ENCODE data around the gene TPCN1.

The TPCN1 gene

DNA sequence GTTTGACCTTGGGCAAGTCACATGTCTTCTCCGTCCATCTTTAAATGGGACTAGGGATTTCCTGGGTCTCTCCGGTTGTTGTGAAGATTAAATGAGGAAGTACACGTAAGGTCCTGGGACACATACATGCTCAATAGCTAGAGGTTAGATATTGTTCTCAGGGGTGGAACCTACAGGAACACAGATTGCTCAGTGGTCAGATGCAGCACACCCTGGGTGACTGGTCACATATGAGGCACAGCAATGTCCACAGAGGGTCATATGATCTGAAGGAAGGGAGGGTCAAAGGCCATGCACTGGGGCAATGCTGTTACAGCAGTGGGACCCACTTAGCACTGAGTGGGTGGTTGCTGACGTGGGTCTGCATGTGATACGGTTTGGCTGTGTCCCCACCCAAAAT lies 125.1 kb downstream of the TPCN1 start:
- TF ChIP-seq EZH2 (IDR thresholded peaks at IDR 0.05), result no peak
- TF ChIP-seq POLR2AphosphoS5 (IDR thresholded peaks at IDR 0.05; ENCODE audit: borderline replicate concordance, low read depth, low read length), result no peak
- no peak for TF ChIP-seq FOXP2 (optimal IDR thresholded peaks at IDR 0.05; ENCODE audit: control extremely low read depth, extremely low read length, insufficient read depth)
- DNase-seq (ENCODE audit: low read depth, low spot score), result no peak
- H3K27ac ChIP-seq, result no peak overlapping the region
- no peak overlapping the region for H3K4me3 ChIP-seq
- no peaks in the 10 kb centered on the region for H3K9me3 ChIP-seq (ENCODE audit: low read depth, low read length)
- no peaks in the 10 kb centered on the region for H3K36me3 ChIP-seq (ENCODE audit: insufficient read depth, low read length)
- H3K9ac ChIP-seq (ENCODE audit: insufficient read length), result no peak overlapping the region

- no peaks in the 10 kb centered on the region for H3K36me3 ChIP-seq (ENCODE audit: insufficient read depth, low read length)
- H3K9ac ChIP-seq (ENCODE audit: insufficient read length), result no peak overlapping the region
- DNase-seq (ENCODE audit: low read depth, low spot score), result no peak
- TF ChIP-seq POLR2AphosphoS5 (IDR thresholded peaks at IDR 0.05; ENCODE audit: borderline replicate concordance, low read depth, low read length) (no peak), FOXP2 (optimal IDR thresholded peaks at IDR 0.05; ENCODE audit: control extremely low read depth, extremely low read length, insufficient read depth) (no peak), EZH2 (IDR thresholded peaks at IDR 0.05) (no peak)
- no peak overlapping the region for H3K27ac ChIP-seq
- H3K9me3 ChIP-seq (ENCODE audit: low read depth, low read length), result no peaks in the 10 kb centered on the region
- no peak overlapping the region for H3K4me3 ChIP-seq
Observed at GRCh38 chr12:113347107-113347506, 125.8 kb downstream of the TPCN1 start.

- no peaks in the 10 kb centered on the region for H3K9me3 ChIP-seq (ENCODE audit: low read depth, low read length)
- no peak overlapping the region for H3K4me3 ChIP-seq
- H3K9ac ChIP-seq (ENCODE audit: insufficient read length), result no peak overlapping the region
- no peaks in the 10 kb centered on the region for H3K36me3 ChIP-seq (ENCODE audit: insufficient read depth, low read length)
- H3K27ac ChIP-seq, result no peak overlapping the region
- no peak for TF ChIP-seq FOXP2 (optimal IDR thresholded peaks at IDR 0.05; ENCODE audit: control extremely low read depth, extremely low read length, insufficient read depth)
- no peak for TF ChIP-seq EZH2 (IDR thresholded peaks at IDR 0.05)
- no peak for TF ChIP-seq POLR2AphosphoS5 (IDR thresholded peaks at IDR 0.05; ENCODE audit: borderline replicate concordance, low read depth, low read length)
- no peak for DNase-seq (ENCODE audit: low read depth, low spot score)
Observed at GRCh38 chr12:113347892-113348291, 126.6 kb downstream of the TPCN1 start.
